Endothelial cell of hepatic sinusoid (primary cell): ENCODE measurements around the gene AZGP1.

ENCODE experiments used
- in situ Hi-C: cut with HindIII; loops from 2 replicates; pipeline ENCODE4 v1.10.0; 2017; ENCODE audit warnings: low sequenced_read_pairs

AZGP1 gene

DNA sequence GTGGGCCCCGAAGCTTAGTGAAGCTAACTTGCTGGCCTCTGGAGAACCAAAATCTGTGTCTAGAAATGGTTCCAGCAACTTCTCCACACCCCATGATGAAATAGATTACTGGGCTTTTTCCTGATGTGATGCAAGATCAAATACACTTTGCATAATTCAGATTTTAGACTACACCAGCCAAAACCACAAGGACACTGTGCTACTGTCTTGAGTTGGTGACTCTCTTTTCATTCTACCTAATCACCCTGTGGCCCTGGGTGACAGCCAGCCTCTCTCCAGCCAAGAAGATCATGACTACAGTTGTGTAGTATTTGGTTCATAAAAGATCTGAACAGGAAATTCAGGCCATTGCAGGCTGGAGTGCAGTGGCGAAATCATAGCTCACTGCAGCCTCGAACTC is 22.2 kb downstream of the AZGP1 start:
- in situ Hi-C loops: loop anchor here (5.0 kb wide), 1 partner anchor 44 kb away; no protein-coding TSS in a partner anchor

GRCh38 chr7:99952649-99953048 is 23.2 kb downstream of the AZGP1 start:
- in situ Hi-C loops: loop anchor here (5.0 kb wide), 1 partner anchor 45 kb away; no protein-coding TSS in a partner anchor

DNA sequence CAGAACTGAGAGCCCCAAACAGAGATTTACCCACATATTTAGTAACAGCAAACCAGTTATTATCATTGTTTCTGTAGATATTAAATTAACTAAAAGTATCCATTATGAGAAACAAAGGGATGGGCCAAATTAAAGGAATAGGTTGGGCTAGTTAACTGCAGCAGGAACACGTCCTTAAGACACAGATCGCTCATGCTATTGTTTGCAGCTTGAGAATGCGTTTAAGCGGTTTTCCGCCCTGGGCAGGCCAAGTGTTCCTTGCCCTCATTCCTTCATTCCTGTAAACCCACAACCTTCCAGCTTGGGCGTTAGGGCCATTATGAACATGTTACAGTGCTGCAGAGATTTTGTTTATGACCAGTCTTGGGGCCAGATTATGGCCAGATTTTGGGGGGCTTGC is 25.0 kb downstream of the AZGP1 start:
- in situ Hi-C loops: loop anchor here (5.0 kb wide), 1 partner anchor 46 kb away; no protein-coding TSS in a partner anchor

DNA sequence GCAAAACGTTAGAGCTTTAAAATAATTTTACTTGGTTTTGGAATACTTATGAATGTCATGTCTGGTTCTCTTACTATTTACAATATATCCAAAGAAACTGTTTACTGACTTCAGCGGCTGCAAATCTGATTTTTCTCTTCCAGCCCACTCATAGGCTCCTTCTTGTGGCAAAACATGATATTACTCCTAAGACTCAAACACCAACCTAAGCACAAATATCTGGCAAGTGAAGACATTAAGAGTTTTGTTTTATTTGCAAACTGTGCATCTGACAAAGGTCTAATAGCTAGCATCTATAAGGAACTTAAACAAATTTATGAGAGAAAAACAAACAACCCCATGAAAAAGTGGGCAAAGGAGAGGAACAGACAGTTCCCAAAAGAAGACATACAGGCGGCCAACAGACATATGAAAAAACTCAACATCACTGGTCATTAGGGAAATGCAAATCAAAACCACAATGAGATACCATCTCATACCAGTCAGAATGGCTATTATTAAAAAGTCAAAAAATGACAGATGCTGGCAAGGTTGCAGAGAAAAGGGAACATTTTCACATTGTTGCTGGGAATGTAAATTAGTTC is 26.1 kb downstream of the AZGP1 start:
- in situ Hi-C loops: loop anchor here (5.0 kb wide), 1 partner anchor 48 kb away; no protein-coding TSS in a partner anchor

- in situ Hi-C loops: no loop called here
These were observed 28.2 kb downstream of the AZGP1 start for GRCh38 chr7:99947608-99948007.

- in situ Hi-C loops: no loop called here
These were observed 31.2 kb downstream of the AZGP1 start for GRCh38 chr7:99944497-99945070.

DNA sequence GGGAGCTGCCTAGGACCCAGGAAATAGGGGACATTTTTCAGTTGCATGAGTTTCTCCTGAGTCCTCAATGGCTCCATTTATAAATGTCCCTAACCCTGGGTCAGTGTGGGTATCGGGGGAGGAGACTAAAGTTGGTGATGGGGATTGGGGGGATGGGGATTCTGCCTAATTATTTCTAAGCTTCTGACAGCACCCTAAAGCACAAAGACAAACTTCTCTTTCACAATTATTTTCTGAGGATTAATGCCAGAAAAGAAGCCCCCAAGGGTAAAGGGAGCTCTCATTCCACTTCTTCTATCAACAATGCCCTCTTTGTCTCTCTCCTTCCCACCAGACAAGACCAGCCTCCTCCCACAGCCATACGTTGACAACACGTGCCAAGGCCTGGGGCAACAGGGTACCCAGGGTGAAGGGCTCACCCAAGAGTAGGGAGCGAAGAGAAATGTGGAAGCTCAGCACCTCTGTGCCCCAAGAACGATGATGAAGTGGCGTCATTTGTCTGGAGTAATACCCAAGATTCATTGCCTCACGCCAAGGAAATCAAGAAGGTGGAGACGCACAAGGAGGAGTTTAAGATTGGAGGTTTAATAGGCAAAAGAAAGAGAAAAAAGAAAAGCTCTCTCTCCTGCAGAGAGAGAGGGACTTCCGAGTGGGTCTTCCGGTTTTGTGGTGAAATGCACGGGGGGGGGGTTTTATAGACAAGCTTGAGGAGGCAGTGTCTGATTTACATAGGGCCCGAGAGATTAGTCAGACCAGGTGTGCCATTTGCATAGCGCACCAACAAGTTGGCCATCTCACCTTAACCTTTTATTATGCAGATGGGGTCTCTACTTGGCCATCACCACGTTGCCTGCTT is 32.0 kb downstream of the AZGP1 start:
- in situ Hi-C loops: no loop called here

- in situ Hi-C loops: loop anchor here (10.0 kb wide), 1 partner anchor 57 kb away; no protein-coding TSS in a partner anchor
These were observed 37.5 kb downstream of the AZGP1 start for GRCh38 chr7:99938296-99938695.

DNA sequence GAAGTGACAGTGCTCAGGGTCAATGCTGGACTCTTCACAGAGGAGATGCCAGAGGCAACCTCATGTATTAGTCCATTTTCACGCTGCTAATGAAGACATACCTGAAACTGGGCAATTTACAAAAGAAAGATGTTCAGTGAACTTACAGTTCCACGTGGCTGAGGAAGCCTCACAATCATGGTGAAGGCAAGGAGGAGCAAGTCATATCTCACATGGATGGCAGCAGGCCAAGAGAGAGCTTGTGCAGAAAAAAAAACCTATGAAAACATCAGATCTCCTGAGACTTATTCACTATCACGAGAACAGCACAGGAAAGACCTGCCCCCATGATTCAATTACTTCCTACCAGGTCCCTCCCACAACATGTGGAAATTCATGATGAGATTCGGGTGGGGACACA is 40.8 kb downstream of the AZGP1 start:
- in situ Hi-C loops: loop anchor here (10.0 kb wide), 1 partner anchor 60 kb away; no protein-coding TSS in a partner anchor

- in situ Hi-C loops: loop anchor here (10.0 kb wide), 1 partner anchor 64 kb away; no protein-coding TSS in a partner anchor
These were observed 45.5 kb downstream of the AZGP1 start for GRCh38 chr7:99930376-99930775.

- in situ Hi-C loops: loop anchor here (10.0 kb wide), 1 partner anchor 65 kb away; no protein-coding TSS in a partner anchor
These were observed 46.1 kb downstream of the AZGP1 start for GRCh38 chr7:99929730-99930053.

DNA sequence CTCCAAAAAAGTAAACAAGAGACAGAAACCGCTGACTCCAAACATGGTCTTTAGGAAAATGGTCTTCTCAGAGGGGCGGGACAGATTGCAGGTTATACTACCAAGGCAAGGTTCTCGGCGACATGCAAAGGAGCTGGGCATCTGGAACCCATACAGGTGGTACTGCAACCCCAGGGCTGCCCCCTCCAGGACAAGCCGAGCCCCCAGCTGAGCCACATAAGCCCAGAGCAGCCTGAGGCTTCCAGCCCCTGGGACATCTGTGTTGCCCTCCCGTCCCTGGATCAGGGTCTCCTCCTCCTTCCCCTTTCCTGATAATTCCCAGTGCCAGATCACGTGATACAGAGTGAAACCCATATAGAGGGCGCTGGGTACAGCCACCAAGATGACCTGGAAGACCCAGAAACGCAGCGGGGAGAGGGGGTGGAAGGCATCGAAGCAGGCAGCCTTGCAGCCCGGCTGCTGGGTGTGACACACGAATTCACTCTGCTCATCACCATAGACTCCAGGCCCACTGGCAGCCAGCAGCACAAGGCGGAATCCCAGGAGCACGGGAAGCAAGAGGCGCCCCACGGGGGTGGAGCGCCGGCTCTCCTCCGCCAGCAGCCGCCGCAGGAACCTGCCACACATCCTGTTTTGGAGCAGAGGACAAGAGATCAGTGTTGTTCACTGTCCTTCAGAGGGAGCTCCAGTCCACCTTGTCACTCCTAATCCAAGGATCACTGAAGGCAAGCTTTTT is 46.7 kb downstream of the AZGP1 start, which contains the start of gene GJC3:
Gene GJC3 (minus strand): TSS at position 627 of the 736 bp plus-strand sequence. CDS start 0 bp downstream, at position 627.
- in situ Hi-C loops: no loop called here

- in situ Hi-C loops: no loop called here
These were observed 47.6 kb downstream of the AZGP1 start for GRCh38 chr7:99928188-99928587.

DNA sequence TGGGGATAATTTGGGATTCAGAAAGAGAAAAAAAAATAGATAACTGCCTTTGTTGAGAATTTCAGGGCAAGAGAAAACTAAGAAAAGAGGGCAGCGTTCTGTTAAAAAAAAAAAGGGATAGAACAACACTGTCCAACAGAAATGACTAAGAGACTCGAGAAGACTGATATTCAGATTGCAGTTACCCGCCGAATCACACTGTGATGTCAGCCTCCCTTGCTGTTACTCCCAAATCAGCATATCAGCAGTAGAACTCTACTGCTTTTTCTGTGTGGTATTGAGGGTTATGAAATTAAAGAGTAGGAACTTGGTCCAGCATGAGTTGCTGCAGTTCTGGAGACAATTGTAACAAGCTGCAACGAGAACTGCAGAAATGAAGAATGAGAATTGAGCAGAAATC is 48.3 kb downstream of the AZGP1 start:
- in situ Hi-C loops: no loop called here

- in situ Hi-C loops: no loop called here
These were observed 49.5 kb downstream of the AZGP1 start for GRCh38 chr7:99926321-99926720.

DNA sequence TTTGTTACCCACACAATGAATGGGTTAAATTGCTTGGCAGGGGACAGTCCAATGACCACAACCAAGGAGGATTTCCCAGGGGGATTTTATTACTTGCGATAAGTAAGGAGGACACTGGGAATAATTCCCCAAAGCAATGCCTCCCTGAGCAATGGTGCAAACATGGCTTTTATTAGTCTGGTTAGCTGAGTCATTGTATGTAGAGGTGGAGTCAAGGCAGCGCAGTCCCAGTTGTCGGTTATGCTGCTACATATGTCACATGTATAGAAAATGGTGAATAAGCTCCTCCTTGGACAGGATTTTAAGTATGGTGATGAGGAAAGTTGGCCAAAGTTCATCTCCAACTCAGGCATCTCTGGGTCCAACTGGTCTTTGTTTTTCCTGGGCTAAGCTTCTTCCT is 52.6 kb downstream of the AZGP1 start:
- in situ Hi-C loops: no loop called here

DNA sequence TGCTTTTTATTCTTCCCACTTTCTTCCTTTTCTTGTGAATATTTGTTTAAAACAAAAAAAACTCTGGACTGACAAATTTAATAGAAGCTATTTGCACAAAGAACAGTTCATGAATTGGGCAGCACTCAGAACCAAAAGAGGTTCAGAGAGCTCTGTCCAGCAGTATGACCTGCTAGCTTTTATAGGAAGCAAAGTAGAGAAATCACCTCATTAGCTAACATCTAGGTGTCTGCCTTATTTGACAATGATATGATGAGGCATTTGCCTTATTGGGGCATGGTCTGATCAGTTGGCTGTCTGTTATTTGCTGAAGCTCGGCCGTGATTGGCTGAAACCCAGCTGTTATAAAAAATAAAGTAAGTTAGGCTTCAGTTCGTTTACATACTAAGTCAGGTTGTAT is 55.7 kb downstream of the AZGP1 start:
- in situ Hi-C loops: no loop called here

GRCh38 chr7:99919814-99920112 is 56.1 kb downstream of the AZGP1 start:
- in situ Hi-C loops: no loop called here

DNA sequence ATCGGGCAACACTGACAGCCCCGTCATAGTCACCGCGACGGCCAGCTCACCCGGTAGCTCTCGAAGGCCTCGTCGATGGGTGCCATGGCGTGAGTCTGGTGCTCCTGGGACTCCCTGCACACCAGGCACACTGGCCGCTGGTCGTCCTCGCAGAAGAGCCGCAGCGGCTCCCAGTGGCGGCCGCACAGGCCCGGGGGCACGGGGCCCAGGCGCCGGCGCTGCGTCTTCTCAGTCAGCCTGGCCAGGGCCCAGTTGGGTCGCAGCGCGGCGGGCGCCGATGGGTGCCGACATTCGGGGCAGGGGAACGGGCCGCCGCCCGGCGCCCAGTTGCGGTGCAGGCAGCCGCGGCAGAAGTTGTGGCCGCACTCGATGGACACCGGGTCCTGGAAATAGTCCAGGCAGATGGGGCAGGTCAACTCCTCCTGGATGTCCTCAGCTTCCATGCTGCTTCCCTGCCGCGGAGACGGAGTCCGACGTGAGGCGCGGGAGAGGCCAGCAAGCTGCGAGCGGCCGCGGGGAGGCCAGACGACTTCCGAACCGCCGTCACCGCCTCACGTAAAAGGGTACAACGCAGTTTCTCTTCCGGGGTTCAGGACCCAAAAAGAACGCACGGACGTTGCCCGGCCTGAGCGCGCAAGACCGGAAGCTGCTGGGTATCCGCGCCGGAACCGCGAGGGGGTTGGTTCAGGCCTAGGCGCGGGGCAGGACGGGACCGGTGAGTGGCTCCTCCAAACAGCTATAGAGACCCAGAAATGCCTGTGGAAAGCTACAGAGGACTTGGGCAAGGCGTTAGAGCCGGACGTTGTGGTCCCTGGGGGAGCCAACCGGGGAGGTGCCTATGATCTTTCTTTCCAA is 56.6 kb downstream of the AZGP1 start, which contains the start of gene TRIM4:
Gene TRIM4 (minus strand): TSS at position 572 of the 855 bp plus-strand sequence. CDS start 129 bp downstream, at position 443.
- in situ Hi-C loops: no loop called here
